HEK293 (cell line): Measurements from ENCODE around the gene PDE4D.
A peak's percentile ranks its signal among the peaks of the same experiment; 100 is the strongest.

Source experiments
- ATF2 ChIP-seq: fragments of 450-650 bp; formaldehyde crosslinking; IDR thresholded peaks from 2 replicates; pipeline ENCODE4 v1.5.1; 2016; ENCODE audit warnings: missing biosample characterization, missing genetic modification characterization, low read depth
- BCL11A ChIP-seq: fragments of 450-650 bp; formaldehyde crosslinking; IDR thresholded peaks from 2 replicates; pipeline ENCODE4 v1.5.1; 2016; ENCODE audit warnings: low read depth, missing biosample characterization, missing genetic modification characterization
- CTCF ChIP-seq: fragments of 450-650 bp; formaldehyde crosslinking; IDR thresholded peaks from 2 replicates; pipeline ENCODE4 v1.5.1; 2016; ENCODE audit warnings: missing biosample characterization, missing genetic modification characterization
- GLI2 ChIP-seq: fragments of 450-650 bp; formaldehyde crosslinking; IDR thresholded peaks from 2 replicates; pipeline ENCODE4; 2017; ENCODE audit warnings: missing biosample characterization, missing genetic modification characterization, low read depth, borderline replicate concordance
- REST ChIP-seq: fragments of 450-650 bp; formaldehyde crosslinking; IDR thresholded peaks from 2 replicates; pipeline ENCODE4 v1.5.1; 2016; ENCODE audit warnings: missing biosample characterization, missing genetic modification characterization
- SETDB1 ChIP-seq: IDR thresholded peaks from one replicate; pipeline ENCODE4 v1.6.1; 2017; ENCODE audit warnings: mild to moderate bottlenecking, low read length, moderate library complexity, mixed read lengths; ENCODE audit not compliant: insufficient read length
- SP2 ChIP-seq: fragments of 450-650 bp; formaldehyde crosslinking; IDR thresholded peaks from 2 replicates; pipeline ENCODE4 v1.5.1; 2016; ENCODE audit warnings: missing biosample characterization, missing genetic modification characterization
- ZNF24 ChIP-seq: fragments of 450-650 bp; formaldehyde crosslinking; IDR thresholded peaks from 2 replicates; pipeline ENCODE4 v1.5.1; 2016; ENCODE audit warnings: missing biosample characterization, missing genetic modification characterization
- ZNF274 ChIP-seq, 2 experiments: fragments of 200-500 bp in 1 of 2; fragments of 450-650 bp in 1 of 2; sonication (Bioruptor generic) in 1 of 2; formaldehyde crosslinking in 1 of 2; IDR thresholded peaks; 2 replicates each; pipeline versions ENCODE4 v1.5.1 to v1.6.1; 2014 to 2016; ENCODE audit warnings: borderline replicate concordance in 1 of 2, inconsistent platforms in 1 of 2, low read length in 1 of 2, missing biosample characterization in 1 of 2, missing genetic modification characterization in 1 of 2
- ZNF292 ChIP-seq: fragments of 450-650 bp; formaldehyde crosslinking; IDR thresholded peaks from 2 replicates; pipeline ENCODE4 v1.5.1; 2016; ENCODE audit warnings: low read depth, missing biosample characterization, missing genetic modification characterization, borderline replicate concordance
- ZNF530 ChIP-seq: fragments of 450-650 bp; formaldehyde crosslinking; IDR thresholded peaks from 2 replicates; pipeline ENCODE4 v1.5.1; 2016; ENCODE audit warnings: low read depth, missing biosample characterization, missing genetic modification characterization
- ZNF677 ChIP-seq: fragments of 450-650 bp; IDR thresholded peaks from 2 replicates; pipeline ENCODE4 v1.5.0; 2018; ENCODE audit warnings: missing biosample characterization, mild to moderate bottlenecking, missing genetic modification characterization, moderate library complexity
- ZNF776 ChIP-seq: fragments of 450-650 bp; formaldehyde crosslinking; IDR thresholded peaks from 2 replicates; pipeline ENCODE4 v1.5.0; 2017; ENCODE audit warnings: missing biosample characterization, missing genetic modification characterization, borderline replicate concordance

GRCh38 chr5:59713498-59713844, 180.1 kb downstream of the PDE4D start:
- TF ChIP-seq ZNF776 (tag by site-specific recombination): no peak
- no peak for TF ChIP-seq ZNF274 (IDR thresholded peaks at IDR 0.05; ENCODE audit: low read length)
- TF ChIP-seq ZNF274 (tag by site-specific recombination; IDR thresholded peaks at IDR 0.05; ENCODE audit: borderline replicate concordance): no peak
- TF ChIP-seq BCL11A (tag by site-specific recombination): no peak
- TF ChIP-seq CTCF: no peak
- no peak for TF ChIP-seq ATF2 (tag by site-specific recombination)
- TF ChIP-seq SP2 (tag by site-specific recombination): no peak
- TF ChIP-seq ZNF24 (tag by site-specific recombination): no peak
- TF ChIP-seq GLI2 (tag by site-specific recombination): no peak
- no peak for TF ChIP-seq REST (tag by site-specific recombination)
- no peak for TF ChIP-seq ZNF292
- no peak for TF ChIP-seq ZNF677
- peak; percentile 82 for TF ChIP-seq SETDB1
- no peak for TF ChIP-seq ZNF530
